NCI-H2029 treated with DMSO at 0.1 percent for 48 hours (cell line): ENCODE data around the gene CARD11.

Experiments
- DNase-seq: peaks from one replicate; lab custom pipeline; 2025; lab: John Stamatoyannopoulos, UW

The CARD11 gene

DNA sequence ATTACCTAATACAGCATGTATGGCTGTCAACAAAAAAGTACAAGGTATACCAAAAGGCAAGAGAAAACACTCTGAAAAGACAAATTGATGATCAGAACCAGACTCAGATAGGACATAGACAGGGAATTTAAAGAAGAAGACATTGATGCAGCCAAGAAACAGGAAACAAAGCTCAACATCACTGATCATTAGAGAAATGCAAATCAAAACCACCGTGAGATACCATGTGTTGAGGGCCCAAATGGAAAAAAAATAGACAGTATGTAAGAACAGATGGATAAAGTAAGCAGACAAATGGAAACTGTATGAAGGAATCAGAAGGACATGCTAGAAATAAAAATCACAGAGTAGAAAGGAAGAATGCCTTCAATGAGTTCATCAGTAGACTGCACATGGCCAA lies 23.3 kb downstream of the CARD11 start:
- DNase-seq: no peak

DNA sequence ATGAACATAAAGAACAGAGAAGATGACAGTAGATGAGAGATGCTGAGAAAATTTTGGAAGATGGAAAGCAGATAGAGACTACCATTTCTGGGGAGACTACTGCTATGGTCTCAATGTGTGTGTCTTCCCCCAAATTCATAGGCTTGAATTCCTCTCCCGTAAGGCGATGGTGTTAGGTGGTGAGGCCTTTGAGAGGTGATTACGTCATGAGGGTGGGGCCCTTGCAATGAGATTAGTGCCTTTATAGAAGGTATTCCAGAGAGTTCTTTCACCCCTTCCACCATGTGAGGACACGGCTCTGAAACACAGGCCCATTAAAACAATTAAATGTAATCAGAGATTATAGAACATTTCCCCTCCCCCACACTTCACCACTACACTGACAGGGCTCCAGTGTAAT lies 23.9 kb downstream of the CARD11 start:
- no peak for DNase-seq

DNA sequence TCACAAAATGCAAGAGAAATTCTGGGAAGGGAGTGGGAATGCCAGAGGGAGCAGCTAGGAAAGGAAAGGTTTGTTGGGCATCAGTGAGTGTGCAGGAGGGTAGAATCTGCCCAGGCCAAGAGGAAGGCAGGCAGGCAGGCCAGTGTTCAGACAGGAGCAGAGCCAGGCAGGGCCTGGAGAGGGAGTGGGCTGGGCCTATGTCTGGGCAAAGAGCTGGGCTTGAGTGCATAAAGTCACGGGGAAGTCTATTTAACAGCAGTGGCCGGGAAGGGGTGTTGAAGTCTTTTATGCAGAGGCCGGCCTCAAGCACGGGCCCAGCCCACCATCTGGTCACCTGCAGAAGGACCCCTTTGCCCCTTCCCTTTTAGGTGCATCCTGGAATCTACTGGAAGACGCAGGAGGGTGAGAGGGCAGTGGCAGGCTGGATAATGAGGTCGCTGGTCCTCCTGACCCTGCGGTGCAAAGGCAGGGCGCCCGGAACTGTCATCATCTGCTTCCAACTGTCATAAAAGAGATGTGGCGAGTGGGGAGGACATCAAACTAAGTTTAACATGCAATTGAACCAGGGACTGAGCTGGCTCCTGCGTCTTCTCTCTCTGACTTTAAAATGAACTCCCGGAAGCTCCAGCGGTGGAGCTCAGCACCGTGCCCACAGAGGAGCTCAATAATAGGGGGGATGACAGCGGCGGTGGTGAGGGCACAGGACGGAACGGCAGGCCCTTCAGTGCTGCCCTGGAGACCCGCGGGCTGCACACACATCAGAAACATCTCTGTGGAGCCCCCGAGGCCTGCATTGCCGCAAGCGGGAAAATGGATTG lies 29.5 kb downstream of the CARD11 start:
- no peak for DNase-seq

DNA sequence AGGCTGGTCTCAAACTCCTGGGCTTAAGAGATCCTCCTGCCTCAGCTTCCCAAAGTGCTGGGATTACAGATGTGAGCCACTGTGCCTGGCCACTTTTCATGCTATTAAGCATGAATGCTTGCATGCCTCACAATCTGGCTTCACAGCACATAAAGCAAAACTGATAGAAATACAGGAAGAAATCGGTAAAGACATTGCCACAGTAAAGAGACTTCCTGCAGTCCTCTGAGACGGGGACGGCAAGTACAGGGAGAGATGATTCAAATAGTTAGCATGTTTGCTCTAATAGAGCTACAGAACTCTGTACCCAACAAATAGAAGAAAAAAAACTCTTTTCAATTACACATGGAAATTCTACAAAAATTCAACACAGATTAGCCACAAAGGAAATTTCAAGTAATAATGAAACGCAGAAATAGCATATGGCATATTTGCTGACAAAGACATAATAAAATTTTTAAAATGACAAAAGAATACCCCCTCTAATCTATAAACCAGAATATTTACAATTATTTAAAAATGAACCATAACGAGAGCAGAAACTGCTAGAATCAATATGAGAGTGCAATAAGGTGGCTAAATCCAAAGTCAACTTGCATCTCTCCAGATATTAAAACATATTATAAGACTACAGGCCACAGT lies 32.3 kb downstream of the CARD11 start:
- no peak for DNase-seq

DNA sequence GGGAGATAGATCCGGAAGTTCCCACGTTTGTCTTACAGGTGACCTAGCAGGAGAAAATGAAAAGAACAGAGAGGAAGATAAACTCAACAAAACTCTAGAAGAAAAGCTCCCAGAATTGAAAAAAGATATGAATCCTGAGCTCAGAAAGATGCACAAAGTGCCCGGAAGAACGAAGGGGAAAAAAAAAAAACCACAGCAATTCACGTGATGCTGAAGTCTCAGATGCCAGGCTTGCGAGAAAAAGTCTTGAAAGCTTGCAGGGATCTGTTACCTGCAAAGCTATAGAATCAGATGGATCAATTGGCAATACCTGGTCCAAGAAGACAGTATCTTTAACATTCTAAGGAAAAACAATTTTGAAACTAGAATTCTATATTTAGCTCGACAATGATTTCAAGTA lies 33.5 kb downstream of the CARD11 start:
- no peak for DNase-seq

DNA sequence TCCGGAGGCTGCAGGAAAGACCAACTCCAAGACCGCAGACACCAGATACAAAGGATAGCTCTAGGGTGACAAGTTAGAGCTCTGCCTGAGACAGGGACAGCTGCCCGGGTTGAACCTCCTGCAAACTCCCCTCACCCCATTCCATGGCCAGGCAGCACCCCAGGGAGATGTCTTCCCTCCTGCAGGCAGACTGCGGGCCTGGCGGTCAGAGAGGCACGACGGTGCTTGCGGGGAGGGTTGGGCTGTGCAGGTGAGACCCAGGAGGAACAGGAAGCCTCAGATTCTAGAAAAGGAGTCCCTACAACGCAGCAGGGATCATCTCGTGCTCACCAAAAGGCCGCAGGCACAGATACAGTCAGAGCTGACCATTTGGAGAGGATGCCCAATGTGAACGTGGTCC lies 34.6 kb downstream of the CARD11 start:
- DNase-seq: no peak

DNA sequence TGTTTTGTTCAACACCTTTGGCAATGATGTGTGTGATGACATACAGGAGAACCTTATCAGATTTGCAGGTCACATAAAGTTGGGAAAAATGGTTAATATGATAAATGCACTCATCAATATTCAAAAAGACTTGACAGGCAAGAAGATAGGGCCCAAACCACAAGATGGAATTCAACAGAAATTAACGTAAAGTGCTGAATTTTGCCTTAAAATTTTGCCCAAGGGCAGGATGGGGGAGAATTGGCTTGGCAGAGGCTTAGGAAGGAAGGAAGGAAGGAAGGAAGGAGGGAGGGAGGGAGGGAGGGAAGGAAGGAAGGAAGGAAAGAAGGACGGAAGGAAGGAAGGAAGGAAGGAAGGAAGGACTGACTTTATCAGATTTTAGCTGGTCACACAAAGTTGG lies 35.3 kb downstream of the CARD11 start:
- DNase-seq: no peak

DNA sequence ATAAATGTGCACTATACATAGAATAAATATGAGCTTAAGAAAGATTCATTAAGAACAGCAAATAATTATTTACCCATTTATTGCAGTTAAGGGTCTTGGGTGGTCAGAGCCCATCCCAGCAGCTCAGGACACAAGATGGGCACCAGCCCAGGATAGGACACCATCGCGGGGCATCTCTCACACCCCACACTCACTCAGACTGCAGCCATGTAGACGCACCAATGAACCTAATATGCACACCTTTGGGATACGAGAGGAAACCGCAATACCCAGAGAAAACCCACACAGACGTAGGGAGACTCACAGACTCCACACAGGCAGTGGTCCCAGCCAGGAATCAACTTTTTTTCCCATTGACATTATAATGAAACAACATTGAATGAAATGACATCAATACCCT lies 36.0 kb downstream of the CARD11 start:
- DNase-seq: no peak

DNA sequence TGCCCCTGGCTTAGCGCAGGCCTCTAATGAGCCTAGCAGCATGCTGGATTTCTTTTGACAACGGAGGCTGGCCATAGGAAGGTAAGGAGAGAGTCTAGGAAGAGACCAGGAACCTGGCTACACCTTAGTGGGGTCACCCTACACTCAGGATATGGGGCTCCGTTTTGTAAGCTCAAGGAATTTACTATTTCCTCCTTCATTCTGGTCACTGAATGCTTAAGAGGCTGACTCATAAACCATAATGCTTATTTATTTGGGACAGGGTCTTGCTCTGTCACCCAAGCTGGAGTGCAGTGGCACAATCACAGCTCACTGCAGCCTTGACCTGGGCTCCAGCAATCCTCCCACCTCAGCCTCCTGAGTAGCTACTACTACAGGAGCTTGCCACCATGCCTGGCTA lies 38.4 kb downstream of the CARD11 start:
- no peak for DNase-seq

DNA sequence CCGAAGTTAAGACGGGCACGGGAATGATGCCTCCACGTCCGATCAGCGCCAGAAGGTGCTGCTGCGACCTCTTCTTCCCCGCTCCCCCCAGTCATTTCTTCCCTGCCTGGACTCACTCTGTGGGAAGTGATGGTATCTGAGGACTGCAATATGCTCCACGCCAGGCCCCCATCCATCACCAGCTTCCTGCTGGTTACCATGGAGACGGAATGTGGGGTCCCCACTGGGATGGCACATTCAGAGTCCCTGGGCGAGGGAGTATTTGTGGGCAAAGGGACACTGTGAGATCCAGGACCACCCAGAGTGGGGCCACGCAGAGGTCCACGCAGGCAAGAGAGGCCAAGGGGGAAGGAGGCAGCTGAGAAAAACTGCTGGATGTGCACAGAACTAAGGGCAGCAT lies 39.7 kb downstream of the CARD11 start:
- DNase-seq: no peak

DNA sequence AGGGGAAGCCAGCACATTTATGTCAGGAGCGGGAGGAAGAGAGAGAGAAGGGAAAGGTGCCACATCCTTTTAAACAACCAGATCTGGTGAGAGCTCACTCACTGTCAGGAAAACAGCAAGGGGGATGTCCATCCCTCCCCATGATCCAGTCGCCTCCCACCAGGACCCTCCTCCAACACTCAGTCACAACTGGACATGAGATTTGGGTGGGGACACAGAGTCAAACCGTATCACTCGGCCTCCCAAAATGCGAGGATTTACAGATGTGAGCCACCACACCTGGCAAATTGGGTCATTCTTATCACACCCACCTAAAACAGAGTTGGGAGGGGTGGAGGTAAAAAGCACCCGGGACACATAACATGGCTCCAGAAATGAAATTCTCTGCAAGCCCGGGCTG lies 41.0 kb downstream of the CARD11 start:
- DNase-seq: no peak

DNA sequence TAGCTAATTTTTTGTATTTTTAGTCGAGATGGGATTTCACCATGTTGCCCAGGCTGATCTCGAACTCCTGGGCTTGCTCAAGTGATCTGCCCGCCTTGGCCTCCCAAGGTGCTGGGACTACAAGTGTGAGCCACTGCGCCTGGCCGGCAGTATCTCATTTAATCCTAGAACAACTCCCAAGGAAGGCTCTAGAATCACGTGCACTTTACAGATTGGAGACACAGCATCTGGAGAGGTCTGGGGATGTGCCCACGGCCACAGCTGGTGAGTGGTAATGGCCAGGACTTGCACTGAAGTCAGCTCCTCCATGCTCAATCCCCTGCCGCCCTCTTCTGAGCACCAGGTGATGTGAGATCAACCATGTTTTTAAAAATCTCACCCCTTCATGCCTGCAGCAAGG lies 43.1 kb downstream of the CARD11 start:
- DNase-seq: no peak

DNA sequence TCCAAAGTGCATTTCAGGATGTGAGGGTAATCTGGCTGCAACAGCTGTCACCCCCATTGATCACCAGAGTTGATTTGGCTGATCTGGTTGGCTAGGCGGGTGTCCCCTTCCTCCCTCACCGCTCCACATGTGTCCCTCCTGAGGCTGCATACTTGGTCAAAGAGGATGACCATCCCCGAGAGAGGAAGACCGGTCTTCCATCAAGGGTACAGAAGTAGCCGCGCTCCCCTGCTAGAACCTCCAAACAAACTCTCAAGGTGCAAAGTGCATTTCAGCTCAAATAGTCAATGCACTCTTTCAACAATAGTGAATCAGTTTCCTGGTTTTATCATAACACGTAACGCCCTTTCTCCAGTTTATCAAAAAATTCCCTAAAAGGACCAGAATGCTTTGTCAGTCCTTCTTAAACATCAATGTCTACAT lies 44.6 kb downstream of the CARD11 start:
- DNase-seq: no peak

DNA sequence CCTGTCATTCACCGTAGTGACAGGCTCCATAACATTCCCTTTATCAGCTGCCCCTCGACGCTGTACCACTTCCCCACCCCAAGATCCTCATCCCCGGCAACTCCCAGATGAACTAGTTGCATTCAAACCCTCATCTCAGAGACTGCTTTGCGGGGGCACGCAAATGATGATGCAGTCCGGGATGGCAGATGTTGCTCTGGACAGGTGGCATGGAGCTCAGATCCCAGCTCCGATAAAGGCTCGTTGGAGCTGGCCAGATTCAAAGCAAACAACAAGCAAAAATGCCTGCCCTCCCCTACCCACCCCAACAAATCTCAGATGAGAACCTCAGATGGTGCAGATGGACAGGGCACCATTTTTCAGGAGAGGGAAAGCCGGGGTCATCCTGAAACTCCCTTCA lies 46.7 kb downstream of the CARD11 start:
- no peak for DNase-seq

DNA sequence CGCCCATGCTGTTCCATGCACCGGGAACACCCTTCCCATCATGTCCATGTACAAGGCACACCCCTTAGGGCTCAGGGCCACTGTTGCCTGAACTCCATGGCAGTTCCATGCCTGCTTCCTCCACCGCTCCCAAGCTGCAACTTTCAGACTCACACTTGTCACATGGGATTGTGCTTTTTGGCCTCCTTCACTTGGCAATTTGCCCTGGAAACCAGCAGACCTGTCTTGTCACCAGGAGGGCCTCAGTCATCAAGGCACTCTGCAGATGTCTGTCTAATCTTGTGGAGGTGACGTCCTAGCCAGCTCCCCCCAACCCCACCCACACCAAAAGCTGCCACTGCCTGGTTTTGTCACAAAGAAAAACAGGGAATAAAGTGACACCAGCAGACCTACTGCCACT lies 47.5 kb downstream of the CARD11 start:
- no peak for DNase-seq

DNA sequence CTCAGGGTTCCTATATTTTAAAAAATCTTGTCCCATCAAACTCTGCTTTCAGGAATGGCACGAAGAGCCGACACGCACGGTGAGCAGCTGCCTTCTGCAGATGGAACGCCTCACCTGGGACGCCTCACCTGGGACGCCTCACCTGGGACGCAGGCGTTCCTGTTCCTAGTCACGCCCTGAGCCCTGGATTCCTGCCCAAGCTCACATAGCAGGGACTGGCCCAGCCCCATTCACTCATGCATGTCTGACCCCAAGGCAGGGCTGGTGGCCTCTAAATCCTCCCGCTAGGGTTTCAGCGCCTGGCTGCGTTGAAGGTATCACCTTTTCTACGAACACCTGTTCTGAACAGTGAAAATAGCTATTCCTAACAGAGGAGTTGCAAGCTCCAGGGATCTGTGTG lies 49.8 kb downstream of the CARD11 start:
- DNase-seq: no peak

DNA sequence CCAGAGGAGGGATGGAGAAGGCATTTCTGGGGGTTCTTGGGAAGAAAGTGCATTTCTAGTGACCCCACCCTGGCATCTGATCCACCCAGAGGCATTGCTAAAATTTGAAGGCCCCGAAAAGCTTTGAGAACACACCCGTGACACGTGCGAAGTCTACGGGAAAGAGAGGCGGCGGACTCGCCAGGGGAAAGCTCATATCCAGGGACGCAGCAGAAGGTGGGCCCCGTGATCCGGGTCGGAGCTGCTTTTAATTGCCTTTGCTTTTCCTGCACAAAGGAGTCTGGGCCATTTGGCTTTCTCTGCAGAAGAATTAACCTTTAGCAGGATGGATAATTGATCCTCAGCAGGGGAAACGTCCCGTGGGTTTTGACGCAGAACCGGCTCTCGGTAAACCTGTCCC lies 50.3 kb downstream of the CARD11 start:
- DNase-seq: no peak

DNA sequence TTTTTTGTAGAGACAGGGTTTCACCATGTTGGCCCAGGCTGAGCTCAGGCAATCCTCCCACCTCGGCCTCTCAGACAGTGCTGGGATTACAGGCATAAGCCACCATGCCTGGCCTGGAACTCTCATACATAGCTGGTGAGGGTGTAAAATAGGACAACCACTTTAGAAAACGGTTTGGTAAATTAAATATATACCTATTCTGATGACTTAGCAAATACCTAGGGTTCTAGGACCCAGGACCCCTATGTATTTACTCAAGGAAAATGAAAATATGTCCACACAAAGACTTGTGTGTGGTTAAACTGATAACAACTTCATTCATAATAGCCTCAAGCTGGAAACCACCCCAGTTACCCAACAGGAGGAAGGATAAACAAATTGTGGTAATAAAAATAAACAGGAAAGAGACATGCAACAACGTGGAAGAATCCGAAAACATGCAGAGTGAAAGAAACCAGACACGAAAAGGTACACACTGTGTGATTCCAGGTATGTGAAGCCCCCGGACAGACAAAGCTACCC lies 52.7 kb downstream of the CARD11 start:
- no peak for DNase-seq

DNA sequence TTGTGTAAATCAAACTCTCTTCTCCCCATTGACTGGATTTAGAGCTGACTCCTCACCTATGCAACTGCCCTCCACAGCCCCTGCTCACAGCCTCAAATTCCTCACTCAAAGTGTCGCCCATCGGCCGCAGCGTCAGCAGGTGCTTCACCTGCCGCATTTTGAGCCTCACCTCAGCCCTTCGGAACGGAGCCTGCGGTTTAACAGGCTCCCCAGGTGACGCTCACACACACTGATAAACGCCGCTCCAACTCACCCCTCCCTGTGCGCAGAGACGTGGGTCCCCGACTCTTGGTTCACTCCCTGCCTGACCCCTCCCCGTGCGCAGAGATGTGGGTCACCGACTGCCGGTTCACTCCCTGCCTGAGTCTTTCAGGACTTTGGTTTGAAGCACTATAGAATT lies 57.1 kb downstream of the CARD11 start:
- no peak for DNase-seq

DNA sequence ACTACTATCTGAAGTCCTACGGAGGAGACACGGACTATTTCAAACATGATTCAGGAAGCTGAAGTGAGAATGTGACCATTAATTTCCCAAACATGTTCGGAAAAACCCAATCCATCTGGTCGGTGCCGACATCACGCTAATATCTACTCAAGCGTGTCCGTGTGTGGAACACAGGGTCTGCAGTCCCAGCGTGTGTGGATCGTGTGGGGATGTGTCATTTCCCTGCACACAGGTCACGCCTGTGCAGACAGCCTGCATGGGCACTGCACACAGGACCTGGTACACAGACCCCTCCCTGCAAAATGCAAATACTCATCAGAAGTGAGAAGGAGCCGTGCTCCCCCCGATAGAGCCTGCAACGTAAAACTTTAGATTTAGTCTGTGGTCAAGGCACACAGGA lies 57.8 kb downstream of the CARD11 start:
- no peak for DNase-seq

DNA sequence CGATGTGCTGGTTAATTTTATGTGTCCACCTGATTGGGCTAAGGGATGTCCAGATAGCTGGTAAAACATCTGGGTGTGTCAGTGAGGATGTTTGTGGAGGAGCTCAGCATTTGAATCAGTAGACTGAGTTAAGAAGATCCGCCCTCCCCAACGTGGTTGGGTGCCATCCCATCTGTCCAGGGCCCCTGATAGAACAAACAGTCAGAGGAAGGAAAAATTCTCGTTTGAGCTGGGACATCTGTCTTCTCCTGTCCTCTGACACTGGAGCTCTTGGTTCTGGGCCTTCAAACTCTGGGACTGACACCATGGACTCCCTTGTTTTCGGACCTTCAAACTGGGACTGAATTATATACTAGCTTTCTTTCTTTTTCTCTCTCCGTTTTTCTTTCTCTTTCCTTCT lies 59.6 kb downstream of the CARD11 start:
- DNase-seq: no peak

DNA sequence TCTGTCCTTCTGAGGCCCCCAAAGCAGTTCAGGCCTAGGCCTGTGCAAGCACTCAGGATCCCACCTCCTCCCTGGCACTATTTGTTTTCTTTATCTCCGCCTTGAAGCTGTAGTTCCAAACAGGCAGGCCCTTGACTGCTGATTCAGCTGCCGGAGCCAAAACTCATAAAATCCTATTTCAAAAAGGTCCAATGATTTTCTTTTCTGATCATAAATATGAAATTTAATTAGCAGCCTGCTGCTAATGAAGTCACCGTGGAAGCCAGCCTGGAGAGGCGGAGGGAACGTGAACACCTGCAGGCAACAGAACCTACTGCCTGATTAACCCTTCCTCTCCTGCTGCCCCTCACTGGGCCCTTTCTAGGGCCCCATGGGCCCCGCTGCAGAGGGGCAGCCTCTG lies 60.1 kb downstream of the CARD11 start:
- no peak for DNase-seq

DNA sequence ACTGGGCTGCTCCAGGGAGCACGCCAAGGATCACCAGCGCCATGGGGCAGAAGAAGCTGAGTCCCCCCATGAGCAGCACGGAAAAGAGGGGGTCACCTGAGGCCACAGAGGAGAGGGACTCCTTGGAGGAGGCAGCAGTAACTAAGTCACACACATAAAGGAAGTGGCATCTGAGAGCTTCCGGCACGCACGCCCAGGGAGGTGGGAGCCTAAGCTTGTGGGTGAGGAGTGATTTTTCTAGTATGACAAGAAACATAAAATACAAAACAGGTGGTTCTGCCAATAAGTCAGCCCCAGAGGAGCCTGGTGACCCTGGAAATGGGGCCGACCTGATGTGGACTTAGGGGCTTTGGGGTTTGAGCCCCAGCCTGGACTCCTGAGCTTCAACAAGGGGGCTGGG lies 60.8 kb downstream of the CARD11 start:
- no peak for DNase-seq

DNA sequence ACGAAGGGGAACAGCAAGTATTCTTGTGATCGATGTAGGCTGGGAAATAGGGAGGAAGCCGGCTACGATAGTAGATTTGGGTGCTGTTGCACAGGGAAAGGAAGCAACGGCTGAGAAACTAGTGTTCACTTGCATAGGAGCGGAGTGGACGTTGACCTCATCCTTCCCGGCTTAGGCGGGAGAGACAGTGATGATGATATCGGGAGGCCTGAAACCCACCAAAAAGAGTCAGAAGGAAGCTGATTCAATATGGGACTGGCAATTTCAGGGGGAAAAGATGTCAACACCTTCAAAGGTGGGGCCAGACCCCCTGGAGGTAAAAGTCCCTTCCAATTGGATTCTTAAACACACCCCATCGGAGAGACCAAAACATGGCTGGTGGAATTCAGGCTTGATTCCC lies 61.3 kb downstream of the CARD11 start:
- no peak for DNase-seq
